Prostate gland (tissue), 2 donors: ENCODE data around the gene SYT17. TPM values are rescaled to one million over a fixed set of nuclear protein-coding genes. Genes with fewer than 3 reads are reported as not detected.

Experiments used
- DNase-seq: peaks from one replicate; pipeline ENCODE4 v3.0.0-alpha.2; 2019; ENCODE audit warnings: low spot score
- H3K27ac ChIP-seq, 2 donors: fragments of 200-600 bp; sonication (generic); 2 replicates each; pipeline ENCODE4 v1.5.1; 2017 to 2019
- H3K27me3 ChIP-seq: fragments of 200-600 bp; sonication (generic); replicated peaks from 2 replicates; pipeline ENCODE4 v1.5.1; 2019; ENCODE audit not compliant: insufficient read depth
- H3K36me3 ChIP-seq, 2 donors: fragments of 200-600 bp; sonication (generic); 1 replicate in 1 of 2; 2 replicates in 1 of 2; pipeline versions ENCODE4 v1.5.1 to v1.8.1; 2017 to 2019
- H3K4me1 ChIP-seq: fragments of 200-600 bp; sonication (generic); replicated peaks from 2 replicates; pipeline ENCODE4 v1.5.1; 2019
- H3K4me3 ChIP-seq, 2 donors: fragments of 200-600 bp; sonication (generic); 2 replicates each; pipeline ENCODE4 v1.5.1; 2017 to 2019
- H3K9me3 ChIP-seq: fragments of 200-600 bp; sonication (generic); 2 replicates; pipeline ENCODE4 v1.5.1; 2017
- CTCF ChIP-seq, 4 experiments: fragments of 200-600 bp in 2 of 4; fragments of 450-650 bp in 2 of 4; sonication (generic) in 2 of 4; IDR thresholded peaks; 1 replicate in 3 of 4; 2 replicates in 1 of 4; pipeline ENCODE4 v1.5.1; 2016 to 2019; ENCODE audit warnings: antibody characterized with exemption in 4 of 4, mild to moderate bottlenecking in 2 of 4, moderate library complexity in 2 of 4
- POLR2A ChIP-seq: fragments of 450-650 bp; IDR thresholded peaks from one replicate; pipeline ENCODE4 v1.6.1; 2016; ENCODE audit warnings: antibody characterized with exemption, mild to moderate bottlenecking
- POLR2AphosphoS5 ChIP-seq: sonication (generic); formaldehyde crosslinking; IDR thresholded peaks from one replicate; pipeline ENCODE4 v1.6.1; 2017; ENCODE audit warnings: antibody characterized with exemption
- WGBS: methylation state at CpG from one replicate; pipeline ENCODE4 v1.1.5; 2018; 5-methylcytosine and 5-hydroxymethylcytosine counted together
- intact Hi-C: fragments of 100-400 bp; cut with DNase I; formaldehyde crosslinking; loops from one replicate; pipeline ENCODE4 v1.14.2; 2022
- total RNA-seq, 2 donors: library from RNA; depleted of rRNA; stranded (reverse); fragments of >200 nt; gene quantifications; one replicate each; pipeline ENCODE4 v1.1.0, GENCODE V29; 2016

SYT17 gene
- total RNA-seq, 2 donors from 2014 or later: 24.3 to 32.4 TPM

GRCh38 chr16:19230575-19230974, 62.5 kb downstream of the SYT17 start:
- H3K9me3 ChIP-seq: no peaks in the 10 kb centered on the region
- H3K4me3 ChIP-seq: no peak overlapping the region
- no peaks in the 10 kb centered on the region for H3K36me3 ChIP-seq
- intact Hi-C loops: no loop called here
- 83% methylated on average over 3 of the region's 3 CpGs for WGBS
- no peaks in the 10 kb centered on the region for H3K4me1 ChIP-seq
- H3K27me3 ChIP-seq: no peaks in the 10 kb centered on the region
- TF ChIP-seq CTCF (IDR thresholded peaks at IDR 0.05) (no peak), POLR2A (no peak), POLR2AphosphoS5 (no peak)
- no peak overlapping the region for H3K27ac ChIP-seq
- no peak for DNase-seq

DNA sequence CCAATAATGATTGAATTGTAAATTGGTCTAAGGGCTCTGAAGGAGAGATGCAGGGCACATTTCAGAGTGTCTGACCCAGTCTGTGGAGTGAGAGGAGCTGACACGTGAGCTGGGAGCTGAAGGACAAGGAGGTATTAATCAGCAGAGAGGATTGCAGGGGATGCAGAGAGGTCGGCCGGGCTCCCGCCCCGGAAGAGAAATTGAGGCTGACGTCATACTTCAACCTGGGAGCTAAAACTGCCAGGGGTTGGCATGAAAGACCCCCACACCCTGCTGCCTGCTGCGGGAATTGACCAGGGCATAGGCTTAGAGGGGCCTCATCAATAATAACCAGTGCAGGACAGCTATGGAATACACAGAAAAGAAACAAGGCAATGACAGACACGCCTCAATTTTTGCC, 63.8 kb downstream of the SYT17 start:
- no peaks in the 10 kb centered on the region for H3K9me3 ChIP-seq
- no peak overlapping the region for H3K4me3 ChIP-seq
- H3K27me3 ChIP-seq: no peaks in the 10 kb centered on the region
- TF ChIP-seq POLR2A (no peak), CTCF (IDR thresholded peaks at IDR 0.05) (no peak), POLR2AphosphoS5 (no peak)
- 91% methylated on average over 8 of the region's 8 CpGs for WGBS
- H3K27ac ChIP-seq: no peak overlapping the region
- H3K4me1 ChIP-seq: no peaks in the 10 kb centered on the region
- intact Hi-C loops: no loop called here
- no peak for DNase-seq
- no peaks in the 10 kb centered on the region for H3K36me3 ChIP-seq

DNA sequence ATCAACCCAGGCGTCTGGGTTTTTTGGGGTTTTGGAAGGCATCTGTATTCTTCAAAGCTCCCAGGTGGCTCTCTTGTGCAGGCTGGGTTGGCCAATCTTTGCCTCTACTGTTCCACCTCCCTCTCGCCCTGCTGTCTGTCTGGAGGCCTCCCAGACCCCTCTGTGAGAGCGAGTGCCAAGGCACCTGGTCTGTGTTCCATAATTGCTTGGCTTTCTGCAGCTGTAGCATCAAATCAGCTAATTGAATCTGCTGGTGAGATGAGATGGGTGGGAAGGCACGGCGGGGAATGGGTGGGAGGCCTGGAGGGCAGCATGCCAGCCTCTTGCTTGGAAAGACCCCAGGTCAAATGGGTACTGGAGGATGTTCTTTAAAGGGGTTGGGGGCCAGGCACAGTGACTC, 64.9 kb downstream of the SYT17 start:
- H3K27ac ChIP-seq: no peak overlapping the region
- no peak overlapping the region for H3K4me3 ChIP-seq
- H3K36me3 ChIP-seq: no peaks in the 10 kb centered on the region
- intact Hi-C loops: no loop called here
- H3K9me3 ChIP-seq: no peaks in the 10 kb centered on the region
- no peaks in the 10 kb centered on the region for H3K27me3 ChIP-seq
- H3K4me1 ChIP-seq: no peaks in the 10 kb centered on the region
- TF ChIP-seq POLR2A: no peak
- TF ChIP-seq CTCF (IDR thresholded peaks at IDR 0.05): no peak
- no peak for TF ChIP-seq POLR2AphosphoS5
- no peak for DNase-seq
- WGBS: 77% methylated on average over 5 of the region's 5 CpGs

DNA sequence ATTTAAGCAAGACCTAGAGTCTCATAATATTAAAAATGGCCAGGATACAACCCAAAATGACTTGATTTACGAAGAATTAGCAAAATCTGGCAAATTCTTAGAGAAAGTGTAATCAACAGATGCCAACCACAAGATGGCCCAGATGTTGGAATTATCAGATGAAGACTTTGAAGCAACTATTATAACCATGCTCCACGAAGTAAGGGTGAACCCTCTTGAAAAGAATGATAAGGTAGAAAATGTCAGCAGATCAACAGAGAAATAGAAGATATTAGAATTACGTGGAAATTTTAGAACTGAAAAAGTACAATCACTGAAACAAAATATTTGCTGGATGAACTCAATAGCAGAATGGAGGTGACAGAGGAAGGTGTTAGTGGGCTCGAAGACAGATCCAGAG, 67.4 kb downstream of the SYT17 start:
- 93% methylated on average over 4 of the region's 4 CpGs for WGBS
- no peaks in the 10 kb centered on the region for H3K9me3 ChIP-seq
- no peak for TF ChIP-seq CTCF (IDR thresholded peaks at IDR 0.05)
- no peak for TF ChIP-seq POLR2A
- H3K36me3 ChIP-seq: no peaks in the 10 kb centered on the region
- no peak for DNase-seq
- no peaks in the 10 kb centered on the region for H3K4me1 ChIP-seq
- H3K27ac ChIP-seq: no peak overlapping the region
- no peak overlapping the region for H3K4me3 ChIP-seq
- intact Hi-C loops: no loop called here
- no peaks in the 10 kb centered on the region for H3K27me3 ChIP-seq

- Histone ChIP-seq H3K4me1 (no peaks in the 10 kb centered on the region), H3K27ac (no peak overlapping the region), H3K36me3 (no peaks in the 10 kb centered on the region), H3K4me3 (no peak overlapping the region), H3K9me3 (no peaks in the 10 kb centered on the region), H3K27me3 (no peaks in the 10 kb centered on the region)
- intact Hi-C loops: no loop called here
- WGBS: 97% methylated on average over 4 of the region's 4 CpGs
- DNase-seq: no peak
- TF ChIP-seq CTCF (IDR thresholded peaks at IDR 0.05) (no peak), POLR2A (no peak), POLR2AphosphoS5 (no peak)
These were observed 67.8 kb downstream of the SYT17 start for GRCh38 chr16:19235886-19236285.
